Measurements from ENCODE around the gene HOXD3. TPM values are rescaled to one million over a fixed set of nuclear protein-coding genes. Genes with fewer than 3 reads are reported as not detected.

The HOXD3 gene
- total RNA-seq, 1 donor from 2014 or later, result 0.47 TPM

GRCh38 chr2:176160251-176160985 is 3.3 kb downstream of the HOXD3 start:
- H3K27me3 ChIP-seq (ENCODE audit: low read depth), result peaks cover 100% of the 10 kb centered on the region
- no peaks in the 10 kb centered on the region for H3K9me3 ChIP-seq
- no peak for TF ChIP-seq CTCF (IDR thresholded peaks at IDR 0.05)
- intact Hi-C loops (cut with DNase I), result no loop called here
- H3K27ac ChIP-seq, result no peak overlapping the region
- ATAC-seq (no peak), DNase-seq (no peak)
- H3K36me3 ChIP-seq, result no peaks in the 10 kb centered on the region
- peaks cover 26% of the 10 kb centered on the region for H3K4me1 ChIP-seq
- H3K4me3 ChIP-seq, result no peak overlapping the region

DNA sequence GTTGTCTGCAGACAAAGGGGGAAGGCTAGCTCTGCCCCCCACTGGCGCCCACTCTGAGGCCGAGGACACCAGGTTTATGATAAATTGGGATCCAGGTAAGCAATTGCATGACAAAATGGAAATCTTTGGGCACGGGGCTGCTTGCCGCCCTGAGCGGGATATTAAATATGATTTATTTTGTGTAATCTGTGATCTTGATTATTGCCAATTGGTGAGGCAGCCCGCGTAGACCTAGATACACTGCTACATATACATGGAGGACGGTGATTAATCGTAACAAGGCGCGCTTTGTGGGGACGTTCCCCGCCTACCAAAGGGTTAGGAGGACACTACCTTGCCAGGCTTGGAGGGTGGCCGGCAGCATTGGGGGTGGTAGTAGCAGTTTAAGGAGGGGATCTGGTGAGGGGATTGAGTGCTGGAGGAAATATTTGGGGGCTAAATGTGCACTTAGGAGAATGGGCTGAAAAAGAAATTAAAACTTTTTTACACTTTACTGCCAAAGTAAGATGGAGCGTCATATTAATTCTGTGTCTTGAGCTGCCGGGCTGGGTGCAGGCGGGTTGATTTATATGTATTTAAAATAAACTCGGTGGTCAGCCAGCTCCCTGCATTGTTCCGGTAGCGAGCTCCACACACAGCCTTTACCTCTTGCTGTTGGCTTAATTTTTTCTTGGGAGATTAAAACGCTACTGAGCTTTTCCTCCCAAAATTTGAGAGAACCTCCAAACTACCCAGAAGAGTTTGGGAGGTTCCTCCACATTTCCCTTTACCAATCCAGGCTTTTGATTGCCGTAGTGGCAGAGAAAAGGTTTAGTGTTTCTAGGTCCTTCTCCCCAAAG is 4.1 kb downstream of the HOXD3 start:
- no peaks in the 10 kb centered on the region for H3K36me3 ChIP-seq
- no peaks in the 10 kb centered on the region for H3K9me3 ChIP-seq
- no peak for DNase-seq
- H3K27ac ChIP-seq, result no peak overlapping the region
- TF ChIP-seq CTCF (IDR thresholded peaks at IDR 0.05), result no peak
- H3K4me3 ChIP-seq, result no peak overlapping the region
- peaks cover 100% of the 10 kb centered on the region for H3K27me3 ChIP-seq (ENCODE audit: low read depth)
- H3K4me1 ChIP-seq, result peaks cover 26% of the 10 kb centered on the region
- ATAC-seq, result no peak
- intact Hi-C loops (cut with DNase I), result no loop called here

GRCh38 chr2:176161825-176162626 is 4.9 kb downstream of the HOXD3 start:
- intact Hi-C loops (cut with DNase I), result no loop called here
- no peaks in the 10 kb centered on the region for H3K36me3 ChIP-seq
- peaks cover 26% of the 10 kb centered on the region for H3K4me1 ChIP-seq
- H3K27ac ChIP-seq, result no peak overlapping the region
- TF ChIP-seq CTCF (IDR thresholded peaks at IDR 0.05), result no peak
- H3K27me3 ChIP-seq (ENCODE audit: low read depth), result peaks cover 100% of the 10 kb centered on the region
- H3K4me3 ChIP-seq, result no peak overlapping the region
- H3K9me3 ChIP-seq, result no peaks in the 10 kb centered on the region
- ATAC-seq (no peak), DNase-seq (no peak)

DNA sequence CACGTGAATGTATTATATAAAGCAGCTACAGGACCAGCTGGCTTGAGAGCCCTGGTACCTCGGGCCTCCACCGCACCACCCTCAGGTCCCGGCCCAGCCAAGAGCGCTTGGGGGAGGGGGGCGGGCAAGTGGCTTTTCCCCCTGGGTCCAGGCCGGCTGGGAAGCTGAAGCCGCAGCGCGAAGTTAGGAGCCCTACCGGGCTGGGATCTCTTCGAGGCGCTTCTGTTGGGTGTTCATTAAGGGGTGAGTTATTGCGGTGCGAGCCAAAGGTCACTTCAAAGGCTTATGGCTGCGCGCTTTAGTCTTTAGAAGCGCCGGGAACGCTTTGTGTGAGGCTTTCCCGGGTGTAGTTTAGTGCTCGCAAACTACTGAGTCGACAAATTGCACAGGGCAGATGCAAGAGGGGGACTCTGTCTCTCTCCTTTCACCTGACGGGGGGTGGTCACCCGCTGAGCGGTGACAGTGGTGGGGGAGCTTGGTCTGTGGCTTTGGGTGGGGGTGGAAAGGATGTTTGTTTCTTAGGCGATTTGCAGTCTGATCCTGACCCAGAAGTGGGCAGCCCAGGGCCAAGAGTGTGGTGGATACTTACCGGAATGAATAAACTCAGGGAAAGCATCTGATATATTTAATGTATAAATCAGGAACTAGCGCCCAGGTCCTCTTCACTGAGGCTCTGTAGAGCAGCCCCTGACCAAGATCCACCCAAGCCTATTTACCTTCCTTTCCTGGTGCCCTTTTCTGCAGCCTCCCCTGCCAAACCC is 6.0 kb downstream of the HOXD3 start:
- TF ChIP-seq CTCF (IDR thresholded peaks at IDR 0.05), result no peak
- no peaks in the 10 kb centered on the region for H3K36me3 ChIP-seq
- intact Hi-C loops (cut with DNase I), result no loop called here
- H3K27ac ChIP-seq, result no peak overlapping the region
- H3K27me3 ChIP-seq (ENCODE audit: low read depth), result peaks cover 100% of the 10 kb centered on the region
- no peak overlapping the region for H3K4me3 ChIP-seq
- H3K9me3 ChIP-seq, result no peaks in the 10 kb centered on the region
- ATAC-seq (no peak), DNase-seq (no peak)
- H3K4me1 ChIP-seq, result peaks cover 19% of the 10 kb centered on the region

GRCh38 chr2:176163672-176164056 is 6.6 kb downstream of the HOXD3 start:
- peaks cover 100% of the 10 kb centered on the region for H3K27me3 ChIP-seq (ENCODE audit: low read depth)
- H3K36me3 ChIP-seq, result no peaks in the 10 kb centered on the region
- TF ChIP-seq CTCF (IDR thresholded peaks at IDR 0.05), result no peak
- no peak for ATAC-seq
- no peak overlapping the region for H3K4me3 ChIP-seq
- no peak overlapping the region for H3K27ac ChIP-seq
- DNase-seq, result no peak
- intact Hi-C loops (cut with DNase I), result no loop called here
- H3K4me1 ChIP-seq, result peaks cover 19% of the 10 kb centered on the region
- no peaks in the 10 kb centered on the region for H3K9me3 ChIP-seq
